HG02623 (cell line): Measurements from ENCODE around the gene MYEF2.

Source experiments
- ATAC-seq: cut with Tn5 transposase; IDR thresholded peaks from one replicate; pipeline ENCODE4 v1.9.1; 2021; ENCODE audit warnings: moderate library complexity; ENCODE audit not compliant: unreplicated experiment

Gene MYEF2

DNA sequence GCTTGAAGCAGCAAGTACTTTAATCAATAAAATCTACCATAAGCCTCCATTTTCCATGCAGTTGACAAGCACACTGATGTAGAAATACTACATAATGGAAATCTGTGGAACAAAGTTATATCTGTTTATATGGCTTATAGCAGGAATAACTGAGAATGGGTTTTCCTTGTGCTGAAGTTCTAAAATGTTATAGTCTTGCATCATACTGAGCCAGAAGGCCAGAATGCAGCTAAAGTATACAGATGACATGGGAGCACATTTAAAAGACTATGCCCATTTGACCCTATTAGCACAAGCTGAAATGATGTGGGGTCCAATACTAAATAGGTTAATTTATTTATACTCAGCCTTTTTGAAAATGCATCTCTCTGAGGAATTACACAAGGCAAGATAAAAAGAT lies 32.2 kb downstream of the MYEF2 start:
- ATAC-seq: no peak

DNA sequence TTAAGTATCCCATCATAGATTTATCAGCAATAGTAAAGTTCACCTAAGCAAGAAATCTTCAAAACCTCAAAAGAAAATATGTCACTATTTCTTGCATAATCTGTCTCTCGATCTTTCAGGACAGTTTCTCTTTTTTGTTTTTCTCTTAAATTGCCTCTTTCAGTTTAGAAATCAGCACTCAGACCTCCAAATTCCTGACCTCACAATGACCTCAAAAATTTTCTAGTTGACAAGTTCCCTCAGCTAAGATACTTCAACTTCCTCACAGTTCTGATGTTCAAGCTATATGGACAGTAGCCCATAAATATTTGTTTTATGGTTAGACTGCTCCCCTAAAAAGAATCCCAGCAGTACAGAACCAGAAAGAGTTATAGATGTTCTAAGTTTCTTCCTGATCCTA lies 33.2 kb downstream of the MYEF2 start:
- no peak for ATAC-seq

DNA sequence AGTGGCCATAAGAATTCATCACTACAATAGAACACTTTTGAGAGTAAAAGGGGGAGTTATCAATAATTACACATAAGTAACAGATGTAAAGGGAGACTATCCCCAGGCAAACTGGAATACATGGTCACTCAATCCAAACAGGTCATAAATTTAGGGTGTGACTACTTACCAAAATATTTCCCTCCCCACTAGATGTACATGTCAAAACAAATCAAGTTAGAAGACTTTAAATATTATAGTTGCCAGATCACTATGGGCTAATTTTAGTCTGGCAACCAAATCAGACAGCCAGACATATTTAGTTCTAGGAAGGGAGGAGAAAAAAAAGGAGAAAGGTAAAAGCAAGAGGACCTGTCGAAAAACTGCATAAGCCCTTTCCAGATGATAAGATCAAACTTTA lies 34.2 kb downstream of the MYEF2 start:
- no peak for ATAC-seq

DNA sequence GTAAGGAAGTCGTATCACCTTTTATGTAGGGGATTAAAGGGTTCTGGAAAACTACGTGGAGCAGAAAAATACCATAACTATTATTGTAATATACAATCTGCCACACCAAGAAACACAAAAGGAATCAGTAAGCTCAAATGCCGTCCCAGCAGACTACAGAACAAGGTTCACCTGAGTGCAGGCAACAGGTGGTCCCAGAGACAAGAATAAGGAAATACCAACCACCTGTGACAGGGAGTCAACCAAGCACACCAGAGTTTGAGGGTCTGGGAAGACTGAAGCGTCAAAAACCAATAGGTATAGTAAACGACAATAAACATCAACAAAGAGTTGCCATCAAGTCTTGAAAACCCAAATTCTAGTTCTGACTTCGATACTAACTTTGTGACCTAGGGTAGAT lies 45.2 kb downstream of the MYEF2 start:
- ATAC-seq: no peak

DNA sequence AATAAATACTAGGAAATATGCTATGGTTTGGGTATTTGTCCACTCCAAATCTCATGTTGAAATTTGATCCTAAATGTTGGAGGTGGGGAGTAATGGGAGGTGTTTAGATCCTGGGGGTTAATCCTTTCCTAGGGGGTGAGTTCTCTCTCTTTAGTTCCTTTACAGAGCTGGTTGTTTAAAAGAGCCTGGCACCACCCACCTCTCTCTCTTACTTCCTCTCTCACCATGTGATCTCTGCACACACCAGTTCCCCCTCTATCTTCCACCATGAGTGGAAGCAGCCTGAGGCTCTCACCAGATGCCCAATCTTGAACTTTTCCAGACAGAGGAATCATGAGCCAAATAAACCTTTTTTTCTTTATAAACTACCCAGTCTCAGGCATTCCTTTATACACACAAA lies 46.8 kb downstream of the MYEF2 start:
- ATAC-seq: no peak

DNA sequence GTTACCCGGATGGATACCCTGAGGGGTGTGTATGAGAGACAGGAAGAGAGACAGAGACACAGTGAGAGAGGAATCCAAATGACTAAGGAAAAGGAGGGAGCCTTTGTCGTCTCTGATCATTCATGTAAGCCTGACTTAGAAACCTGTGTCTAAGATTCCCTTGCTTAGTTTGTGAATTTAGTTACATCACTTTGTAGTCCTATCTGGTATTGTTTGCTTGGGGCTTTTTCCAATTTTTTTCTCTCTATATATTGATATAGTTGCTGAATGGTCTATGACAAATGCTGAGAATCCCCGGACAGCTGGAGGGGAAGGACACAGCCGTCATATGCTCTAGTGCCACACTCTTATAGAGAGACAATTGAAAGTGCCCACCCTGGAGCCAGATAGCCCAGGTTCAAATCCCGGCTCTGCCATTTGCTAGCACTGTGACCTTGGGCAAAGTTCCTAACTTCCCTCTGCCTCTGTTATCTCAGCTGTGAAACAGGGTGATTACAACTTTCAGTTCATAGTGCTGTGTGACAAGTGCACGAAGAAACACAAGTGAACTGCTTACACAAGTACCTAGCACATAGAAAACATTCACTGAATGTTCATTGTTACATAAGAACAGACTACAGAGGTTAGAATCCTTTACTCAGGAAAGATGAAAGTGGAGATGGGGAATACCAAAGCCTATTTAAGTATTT lies 51.3 kb downstream of the MYEF2 start:
- ATAC-seq: no peak

DNA sequence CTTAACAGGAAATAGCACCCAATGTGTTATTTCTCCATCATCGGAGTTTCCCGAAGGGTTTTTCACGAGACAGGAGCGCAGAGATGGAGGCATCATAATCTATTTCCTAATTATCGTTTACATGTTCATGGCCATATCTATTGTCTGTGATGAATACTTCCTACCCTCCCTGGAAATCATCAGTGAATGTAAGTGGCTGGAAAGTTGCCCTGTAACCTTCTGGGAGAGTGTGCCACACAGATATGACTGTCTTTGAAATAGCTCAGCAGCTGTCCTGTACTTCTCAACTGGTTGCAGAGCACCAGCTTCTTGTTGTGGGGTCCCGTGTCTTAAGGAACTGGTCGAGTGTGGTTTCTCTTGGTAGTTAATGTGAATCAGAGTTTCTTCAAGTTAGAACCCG lies 56.2 kb downstream of the MYEF2 start:
- no peak for ATAC-seq

DNA sequence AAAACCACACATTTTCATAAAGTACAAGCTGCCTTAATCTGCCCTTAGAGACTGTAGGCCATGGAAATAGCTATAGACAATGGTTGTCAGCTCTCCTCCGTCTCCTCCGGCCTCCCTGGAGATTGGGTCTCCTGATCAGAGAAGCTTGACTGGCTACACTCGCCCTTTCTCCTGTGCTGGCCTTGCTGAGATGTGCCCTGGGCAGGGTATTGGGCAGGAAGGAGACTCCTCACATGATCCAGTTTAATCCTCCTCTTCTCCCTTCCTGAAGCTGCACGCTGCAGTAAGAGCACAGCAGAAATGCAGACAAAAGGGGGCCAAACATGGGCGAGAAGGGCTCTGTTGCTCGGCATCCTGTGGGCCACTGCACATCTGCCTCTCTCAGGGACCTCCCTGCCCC lies 57.4 kb downstream of the MYEF2 start, which contains the start of gene SLC24A5:
Gene SLC24A5 (plus strand): TSS at position 246 of the 400 bp plus-strand sequence. CDS start 55 bp downstream, at position 301.
- ATAC-seq: no peak

DNA sequence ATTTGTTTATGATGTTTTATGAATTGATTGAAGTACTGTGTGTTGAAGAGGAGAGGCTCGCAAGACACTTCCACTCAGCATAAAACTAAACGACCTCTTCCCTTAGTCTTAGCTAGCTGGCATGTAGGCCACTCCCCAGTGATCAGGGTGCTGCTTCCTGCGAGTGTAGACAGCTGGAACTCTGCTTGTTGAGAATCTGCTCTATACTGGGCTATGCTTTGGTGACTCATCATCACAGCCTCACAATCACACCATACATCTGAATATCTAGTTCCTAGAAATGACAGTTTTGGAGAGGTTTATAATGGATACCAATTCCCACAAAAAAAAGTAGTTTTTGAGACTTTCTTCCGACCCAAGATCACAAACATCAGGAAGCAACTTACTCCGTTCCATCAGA lies 58.8 kb downstream of the MYEF2 start:
- no peak for ATAC-seq

DNA sequence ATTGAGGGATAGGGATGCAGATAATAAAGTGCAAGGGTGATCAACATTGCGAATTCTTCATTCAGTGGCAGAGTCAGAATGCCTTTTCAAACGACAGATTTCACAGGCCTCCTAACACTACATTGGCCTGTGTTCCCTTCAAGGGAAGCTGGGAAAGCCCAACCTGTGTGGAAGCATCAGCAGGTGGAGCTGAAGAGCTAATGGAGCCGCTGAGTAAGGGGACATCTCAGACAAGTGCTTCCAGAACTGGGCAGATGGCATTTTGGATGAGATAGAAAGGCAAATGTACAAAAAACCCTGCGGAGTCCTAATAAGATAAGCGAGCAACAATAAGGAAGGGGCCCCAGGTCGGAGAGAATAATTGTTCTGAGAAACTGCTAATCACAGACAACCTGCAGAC lies 65.9 kb downstream of the MYEF2 start:
- no peak for ATAC-seq

DNA sequence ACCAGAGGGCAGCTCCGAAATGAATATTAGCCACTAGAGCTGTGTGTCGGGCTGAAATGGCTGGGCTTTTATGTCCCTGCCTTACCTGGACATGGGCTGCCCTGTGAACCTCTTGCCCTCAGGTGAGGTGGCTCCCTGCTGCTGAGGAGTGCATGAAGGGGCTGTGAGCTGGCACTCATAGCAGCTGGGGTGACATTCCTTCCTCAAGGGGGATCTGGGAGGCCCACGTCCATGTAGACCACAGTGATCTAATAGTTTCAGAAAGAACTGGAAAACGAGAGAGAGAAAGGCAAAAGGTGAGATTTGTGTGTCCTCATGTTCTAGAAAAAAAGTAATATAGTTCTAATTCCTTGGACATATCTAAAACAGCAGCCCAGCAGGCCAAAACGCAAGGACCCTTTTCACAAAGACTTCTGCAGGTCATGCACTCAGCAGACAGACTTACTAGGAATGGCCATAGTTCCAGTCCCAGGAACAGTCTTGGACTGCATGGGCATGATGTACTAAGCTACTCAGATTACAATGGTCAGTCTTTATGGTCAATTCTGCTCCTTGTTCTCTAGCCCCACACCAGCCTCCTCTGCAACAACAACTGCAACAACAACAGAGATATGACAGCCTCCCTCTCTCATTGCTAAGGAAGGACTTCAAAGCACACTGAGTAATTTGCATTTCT lies 68.1 kb downstream of the MYEF2 start:
- ATAC-seq: no peak

DNA sequence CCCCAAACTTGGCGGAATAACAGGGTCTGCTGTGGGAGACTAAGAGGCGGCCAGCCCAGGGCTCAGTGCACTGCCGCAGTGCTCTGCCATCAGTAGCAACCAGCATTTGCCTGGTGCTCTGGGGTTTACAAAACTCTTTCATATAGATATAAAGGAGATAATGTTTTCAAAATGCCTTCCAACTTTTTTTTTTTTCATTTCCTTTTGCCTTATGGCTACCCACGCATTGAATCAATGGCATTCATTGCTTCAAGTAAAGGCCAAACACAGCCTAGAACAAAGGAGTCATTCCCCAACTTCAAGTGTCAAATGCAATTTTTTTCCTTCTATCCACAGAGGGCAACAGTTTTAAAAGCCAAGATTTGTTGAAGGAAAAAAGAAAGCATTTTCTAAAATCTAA lies 68.9 kb downstream of the MYEF2 start:
- no peak for ATAC-seq

DNA sequence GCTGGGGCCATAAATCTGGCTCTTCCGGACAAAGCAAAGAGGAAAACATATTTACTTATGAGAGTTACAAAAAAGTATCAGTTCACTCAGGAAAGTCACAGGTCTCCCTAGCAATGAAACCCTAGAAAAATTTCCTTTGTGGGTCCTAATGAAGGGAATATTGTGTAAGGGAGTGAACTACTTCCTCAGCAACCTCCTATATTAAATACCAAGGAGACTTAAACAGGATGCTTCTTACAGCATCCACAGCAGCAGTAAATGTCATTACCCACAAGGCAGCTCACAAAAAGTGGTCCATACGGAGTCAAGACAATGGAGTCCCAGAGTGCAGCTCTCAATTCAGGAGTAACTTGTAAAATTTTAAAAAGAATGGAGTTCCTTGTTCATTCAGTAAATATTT lies 72.2 kb downstream of the MYEF2 start:
- ATAC-seq: no peak

DNA sequence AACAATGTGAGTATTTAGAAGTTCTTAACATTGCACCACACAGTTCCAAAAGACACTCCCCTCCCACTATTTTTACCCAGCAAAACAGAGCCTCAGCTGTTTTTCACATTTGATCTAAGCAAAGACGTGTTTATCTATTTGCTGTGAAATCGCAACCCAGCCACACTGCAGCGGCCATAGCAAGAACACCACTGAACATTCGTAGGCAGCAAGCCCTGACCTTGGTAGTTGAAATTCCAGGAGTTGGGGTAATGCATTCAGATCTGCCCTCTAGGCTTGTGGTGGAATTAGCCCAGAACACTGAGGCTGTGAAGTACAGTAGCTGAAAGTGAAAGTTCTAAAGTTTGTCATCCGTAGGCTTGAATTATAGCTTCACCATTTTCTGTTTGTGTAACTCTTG lies 74.4 kb downstream of the MYEF2 start:
- no peak for ATAC-seq

DNA sequence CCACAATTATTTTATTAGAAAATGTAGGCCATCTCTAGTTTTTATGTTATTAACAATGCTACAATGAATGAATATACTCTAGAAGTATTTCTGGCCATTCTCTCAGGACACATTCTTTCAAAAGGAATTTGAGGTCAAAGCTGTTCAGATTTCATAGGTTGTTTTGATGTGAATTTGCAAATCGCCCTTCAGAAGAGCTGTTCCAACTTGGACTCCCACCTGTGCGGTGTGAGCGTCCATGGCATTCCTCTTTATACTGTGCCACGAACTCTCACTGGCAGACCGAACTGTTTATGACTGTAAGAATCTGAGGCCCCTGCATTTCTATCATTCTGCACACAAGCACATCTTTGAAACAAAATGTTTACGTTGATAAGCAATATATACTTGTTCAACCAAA lies 75.9 kb downstream of the MYEF2 start:
- ATAC-seq: no peak

DNA sequence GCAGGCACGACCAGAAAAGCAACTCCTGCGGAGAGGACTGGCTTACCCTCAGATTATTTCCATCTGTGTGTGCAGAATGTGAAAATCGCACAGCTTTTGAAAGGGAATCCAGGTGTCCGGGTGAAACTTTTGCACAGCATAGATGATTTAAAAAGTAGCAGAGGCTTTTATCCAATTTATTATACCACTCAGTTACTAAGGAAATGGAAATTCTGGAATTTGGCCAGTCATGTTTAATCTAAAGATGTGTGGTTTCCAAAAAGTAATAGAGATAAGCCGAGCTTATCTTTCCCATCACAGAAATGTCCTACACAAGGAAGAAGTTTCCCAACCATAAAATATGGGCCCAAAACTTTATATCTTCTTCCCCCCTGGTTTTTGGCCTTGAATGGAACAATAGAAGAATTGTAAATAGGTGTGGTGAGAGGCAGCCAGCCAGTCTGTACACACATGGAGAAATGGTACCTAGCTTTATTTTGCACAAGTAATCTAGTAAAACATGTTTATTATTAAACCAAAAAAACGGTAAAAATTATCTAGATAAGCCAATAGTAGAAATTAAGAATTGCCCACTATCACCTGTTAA lies 76.6 kb downstream of the MYEF2 start:
- ATAC-seq: no peak

DNA sequence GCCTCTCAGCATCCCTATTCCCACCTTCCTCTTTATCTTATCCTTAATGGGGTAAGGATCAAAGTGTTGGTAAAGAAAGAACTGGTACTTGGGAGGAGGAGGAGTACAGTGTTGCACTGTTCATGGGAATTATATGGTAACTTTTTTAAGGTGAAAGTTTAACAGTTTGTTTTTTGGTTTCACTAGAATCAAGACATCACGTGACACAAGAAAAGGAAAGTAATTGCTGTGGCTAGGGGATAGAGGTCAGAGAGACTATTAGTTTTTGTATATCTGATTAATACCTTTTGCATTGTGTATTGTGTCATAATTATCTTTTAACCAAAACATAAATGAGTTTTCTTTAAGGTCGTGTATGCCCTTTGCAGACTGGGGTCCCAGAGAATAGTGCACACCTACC lies 80.8 kb downstream of the MYEF2 start:
- ATAC-seq: no peak

DNA sequence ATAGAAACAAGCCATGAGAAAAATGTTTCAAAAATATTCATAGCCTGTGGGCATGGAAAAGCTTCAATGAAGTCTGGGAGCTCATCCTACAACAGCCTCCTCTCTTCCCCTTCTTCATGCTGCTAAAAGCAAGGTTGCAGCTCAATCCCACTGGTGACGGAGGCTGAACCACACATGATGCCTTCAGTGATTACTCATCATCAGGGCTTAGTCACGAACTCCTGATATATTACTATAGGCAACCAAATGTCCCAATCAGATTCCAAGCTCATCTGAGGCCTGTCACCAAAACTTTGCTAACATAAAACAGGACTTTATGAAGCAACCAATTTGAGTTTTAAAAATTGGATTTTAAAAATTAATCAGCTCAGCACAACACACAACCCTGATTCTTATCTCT lies 81.3 kb downstream of the MYEF2 start:
- ATAC-seq: no peak

DNA sequence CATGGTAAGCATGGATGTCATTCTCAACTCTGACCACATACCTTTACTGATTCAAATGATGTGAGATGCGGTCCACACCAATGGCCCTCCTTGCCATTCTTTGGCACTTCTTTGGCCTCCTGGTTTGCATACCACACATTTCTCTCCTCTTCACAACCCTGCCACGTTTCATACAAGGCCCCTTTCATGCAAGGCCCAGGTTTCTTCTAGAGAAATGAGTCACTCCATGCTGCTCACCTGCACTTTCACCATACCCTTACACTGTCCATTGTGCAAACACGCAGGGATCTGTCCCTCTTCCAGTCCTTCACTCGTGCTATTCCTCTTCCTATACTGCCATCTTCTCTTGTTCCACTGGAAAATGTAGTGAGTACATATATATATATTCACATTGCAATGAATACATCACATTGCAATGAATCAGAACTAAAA lies 81.7 kb downstream of the MYEF2 start:
- peak; percentile 78 for ATAC-seq

DNA sequence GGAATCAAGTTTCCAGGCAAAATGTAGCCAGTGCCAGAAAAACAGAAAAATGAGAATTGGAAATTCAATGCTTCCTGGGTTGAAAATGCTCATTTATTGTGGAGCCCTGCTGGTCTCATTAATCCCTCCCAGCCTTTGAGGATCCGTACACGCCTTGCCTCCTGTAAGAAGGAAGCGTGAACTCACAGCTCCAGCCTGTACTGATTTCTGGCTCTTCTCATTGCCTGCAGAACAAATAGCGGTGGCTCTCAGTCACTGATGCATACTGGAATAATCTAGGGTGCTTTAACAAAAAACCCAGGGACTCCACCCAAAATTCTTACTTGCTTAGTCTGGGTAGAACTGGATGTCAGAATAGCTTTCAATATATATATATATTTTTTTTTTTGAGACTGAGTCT lies 86.6 kb downstream of the MYEF2 start:
- no peak for ATAC-seq

DNA sequence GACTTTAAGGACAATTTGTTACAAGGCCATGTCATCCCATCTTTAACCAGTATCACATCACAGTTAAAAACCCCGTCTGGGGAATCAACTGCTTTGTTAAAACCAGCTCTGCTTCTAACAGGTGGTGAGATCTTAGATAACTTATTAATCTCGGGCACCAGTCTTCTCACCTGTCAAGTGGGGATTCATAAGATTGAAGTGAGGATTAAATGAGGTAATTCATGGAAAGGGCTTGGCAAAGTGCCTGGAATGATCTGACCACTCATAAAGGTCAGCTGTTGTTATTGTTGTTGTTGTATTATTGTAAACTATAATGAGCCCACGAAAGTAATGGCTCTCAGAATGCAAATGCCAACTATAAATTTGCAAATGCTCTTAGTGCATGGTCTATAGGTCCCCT lies 87.4 kb downstream of the MYEF2 start:
- ATAC-seq: no peak

DNA sequence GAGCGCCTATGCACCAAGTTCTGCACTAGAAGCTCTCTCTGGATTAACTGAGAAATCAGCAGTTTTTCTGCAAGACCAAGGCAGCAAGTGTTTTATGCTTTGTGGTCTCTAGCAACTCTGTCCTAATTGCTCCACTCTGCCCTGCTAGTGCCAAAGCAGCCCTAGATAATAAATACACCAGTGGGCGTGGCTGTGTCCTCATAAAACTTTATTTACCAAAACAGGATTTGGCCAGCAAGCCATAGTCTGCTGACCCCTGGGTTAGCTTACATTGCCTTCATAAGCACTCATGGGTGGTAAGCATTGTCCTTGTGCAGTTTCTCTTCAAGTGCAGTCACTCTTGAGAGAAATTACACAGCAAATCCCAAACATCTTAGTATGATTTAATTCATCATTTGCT lies 88.0 kb downstream of the MYEF2 start:
- no peak for ATAC-seq
